Sigmoid colon (tissue), 7 donors: ENCODE results near the gene GPR155. TPM values are rescaled to one million over a fixed set of nuclear protein-coding genes. Genes with fewer than 3 reads are reported as not detected.

Experiments
- DNase-seq: peaks from one replicate; pipeline ENCODE4 v3.0.0-alpha.2; 2019
- H3K27ac ChIP-seq, 4 donors: fragments of 200-600 bp; sonication (generic); one replicate each; pipeline ENCODE4 v1.5.1; 2016 to 2019; ENCODE audit warnings: mild to moderate bottlenecking in 1 of 4
- H3K27me3 ChIP-seq, 3 donors: fragments of 200-600 bp; sonication (generic); one replicate each; pipeline ENCODE4 v1.5.1; 2019; ENCODE audit warnings: mild to moderate bottlenecking in 1 of 3
- H3K36me3 ChIP-seq, 4 donors: fragments of 200-600 bp; sonication (generic); one replicate each; pipeline ENCODE4 v1.5.1; 2016 to 2019
- H3K4me1 ChIP-seq, 4 donors: fragments of 200-600 bp; sonication (generic); one replicate each; pipeline ENCODE4 v1.5.1; 2017 to 2019
- H3K4me3 ChIP-seq, 4 donors: fragments of 200-600 bp; sonication (generic); one replicate each; pipeline ENCODE4 v1.5.1; 2017 to 2019; ENCODE audit warnings: mild to moderate bottlenecking in 2 of 4, moderate library complexity in 1 of 4
- H3K9me3 ChIP-seq, 4 donors: fragments of 200-600 bp in 3 of 4; sonication (generic) in 3 of 4; one replicate each; pipeline versions ENCODE4 v1.5.1 to v1.6.1; 2013 to 2019
- EP300 ChIP-seq, 4 donors: sonication (generic); formaldehyde crosslinking; IDR thresholded peaks; one replicate each; pipeline ENCODE4 v1.6.1; 2017; ENCODE audit warnings: antibody characterized with exemption in 4 of 4
- POLR2A ChIP-seq, 2 donors: fragments of 450-650 bp; IDR thresholded peaks; one replicate each; pipeline ENCODE4 v1.6.1; 2016; ENCODE audit warnings: antibody characterized with exemption in 2 of 2, mild to moderate bottlenecking in 2 of 2, moderate library complexity in 2 of 2
- POLR2AphosphoS5 ChIP-seq, 4 donors: sonication (generic); formaldehyde crosslinking; IDR thresholded peaks; one replicate each; pipeline ENCODE4 v1.6.1; 2017; ENCODE audit warnings: antibody characterized with exemption in 4 of 4
- WGBS, 2 donors: extraction: QIAGEN DNeasy Blood & Tissue Kit; methylation state at CpG; one replicate each; pipeline ENCODE4 v1.1.7; 2013; 5-methylcytosine and 5-hydroxymethylcytosine counted together
- intact Hi-C: fragments of 100-400 bp; cut with DNase I; formaldehyde crosslinking; loops from one replicate; pipeline ENCODE4 v1.15.1; 2023
- polyA plus RNA-seq, 3 donors: library from polyadenylated mRNA; stranded (reverse); fragments of 200-250 nt; gene quantifications; one replicate each; pipeline ENCODE4 v1.2.3, GENCODE V29; 2013
- total RNA-seq, 4 donors: library from RNA; depleted of rRNA; stranded (reverse); fragments of >200 nt; gene quantifications; one replicate each; pipeline ENCODE4 v1.1.0, GENCODE V29; 2016
- TF ChIP-seq, protein P1 (sequence below), 4 experiments: fragments of 450-650 bp in 3 of 4; fragments of 200-600 bp in 1 of 4; IDR thresholded peaks; one replicate each; pipeline ENCODE4 v1.5.1; 2016 to 2019; ENCODE audit warnings: antibody characterized with exemption in 4 of 4, mild to moderate bottlenecking in 3 of 4, moderate library complexity in 2 of 4
- donor health status: healthy with polysubstance abuse.
- donor health status: Bipolar disorder and iron deficiency.
- donor health status: healthy.

Gene GPR155
- total and polyA plus RNA-seq, 7 donors = under 0.01 to 28.9 (median 19.1) TPM

DNA sequence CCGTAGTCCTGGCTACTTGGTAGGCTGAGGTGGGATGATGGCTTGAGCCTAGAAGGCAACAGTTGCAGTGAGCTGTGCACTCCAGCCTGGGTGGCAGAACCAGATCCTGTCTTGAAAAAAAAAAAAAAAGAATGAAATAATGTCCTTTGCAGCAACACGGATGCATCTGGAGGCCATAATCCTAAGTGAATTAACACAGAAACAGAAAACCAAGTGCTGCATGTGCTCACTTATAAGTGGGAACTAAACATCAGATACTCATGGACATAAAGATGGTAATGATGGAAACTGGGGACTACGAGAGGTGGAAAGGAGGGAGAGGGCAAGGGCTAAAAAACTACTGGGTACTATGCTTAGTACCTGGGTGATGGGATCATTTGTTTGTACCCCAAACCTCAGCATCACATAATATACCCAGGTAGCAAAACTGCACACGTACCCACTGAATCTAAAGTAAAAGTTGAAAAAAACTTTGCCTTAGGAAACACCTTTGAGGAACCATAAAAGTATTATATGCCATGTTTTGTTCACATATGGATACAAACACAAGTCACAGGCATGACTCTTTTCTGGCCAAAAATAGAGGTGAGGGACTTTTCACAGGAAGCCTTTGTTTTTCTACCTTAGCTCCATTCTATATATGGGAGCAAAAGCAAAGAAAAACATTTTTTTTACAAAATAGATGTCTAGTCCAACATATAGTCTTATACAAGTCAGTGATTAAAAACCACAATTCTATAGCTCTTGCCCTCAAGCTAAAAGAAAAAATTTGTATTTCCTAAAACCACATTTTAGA, 36.6 kb downstream of the GPR155 start:
- Histone ChIP-seq H3K36me3 (peaks cover 0 to 64% (median 17%) of the 10 kb centered on the region in 4 donors), H3K4me1 (peaks cover 0 to 4% (median 0%) of the 10 kb centered on the region in 4 donors), H3K27me3 (no peaks in the 10 kb centered on the region), H3K27ac (no peak overlapping the region), H3K9me3 (no peaks in the 10 kb centered on the region), H3K4me3 (no peak overlapping the region)
- no peak for DNase-seq
- intact Hi-C loops = no loop called here
- TF ChIP-seq EP300 (IDR thresholded peaks at IDR 0.05) (no peak), POLR2A (IDR thresholded peaks at IDR 0.05) (no peak), POLR2AphosphoS5 (IDR thresholded peaks at IDR 0.05) (no peak)
- TF ChIP-seq, protein P1, sequence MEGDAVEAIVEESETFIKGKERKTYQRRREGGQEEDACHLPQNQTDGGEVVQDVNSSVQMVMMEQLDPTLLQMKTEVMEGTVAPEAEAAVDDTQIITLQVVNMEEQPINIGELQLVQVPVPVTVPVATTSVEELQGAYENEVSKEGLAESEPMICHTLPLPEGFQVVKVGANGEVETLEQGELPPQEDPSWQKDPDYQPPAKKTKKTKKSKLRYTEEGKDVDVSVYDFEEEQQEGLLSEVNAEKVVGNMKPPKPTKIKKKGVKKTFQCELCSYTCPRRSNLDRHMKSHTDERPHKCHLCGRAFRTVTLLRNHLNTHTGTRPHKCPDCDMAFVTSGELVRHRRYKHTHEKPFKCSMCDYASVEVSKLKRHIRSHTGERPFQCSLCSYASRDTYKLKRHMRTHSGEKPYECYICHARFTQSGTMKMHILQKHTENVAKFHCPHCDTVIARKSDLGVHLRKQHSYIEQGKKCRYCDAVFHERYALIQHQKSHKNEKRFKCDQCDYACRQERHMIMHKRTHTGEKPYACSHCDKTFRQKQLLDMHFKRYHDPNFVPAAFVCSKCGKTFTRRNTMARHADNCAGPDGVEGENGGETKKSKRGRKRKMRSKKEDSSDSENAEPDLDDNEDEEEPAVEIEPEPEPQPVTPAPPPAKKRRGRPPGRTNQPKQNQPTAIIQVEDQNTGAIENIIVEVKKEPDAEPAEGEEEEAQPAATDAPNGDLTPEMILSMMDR (IDR thresholded peaks at IDR 0.05) = no peak
- WGBS, 2 donors = 88 to 90% methylated on average over 4 of the region's 4 CpGs

DNA sequence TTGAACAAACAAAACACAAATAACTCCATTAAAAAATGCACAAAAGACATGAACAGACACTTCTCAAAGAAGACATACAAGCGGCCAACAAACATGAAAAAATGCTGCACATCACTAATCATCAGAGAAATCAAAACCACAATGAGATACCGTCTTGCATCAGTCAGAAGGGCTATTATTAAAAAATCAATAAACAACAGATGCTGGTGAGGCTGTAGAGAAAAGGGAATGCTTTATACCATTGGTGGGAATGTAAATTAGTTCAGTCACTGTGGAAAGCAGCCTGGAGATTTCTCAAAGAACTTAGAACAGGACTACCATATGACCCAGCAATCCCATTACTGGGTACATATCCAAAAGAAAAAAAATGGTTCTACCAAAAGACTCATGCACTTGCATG, 37.8 kb downstream of the GPR155 start:
- TF ChIP-seq, protein P1 (IDR thresholded peaks at IDR 0.05) = no peak
- no peak for TF ChIP-seq POLR2AphosphoS5 (IDR thresholded peaks at IDR 0.05)
- TF ChIP-seq EP300 (IDR thresholded peaks at IDR 0.05) = no peak
- TF ChIP-seq POLR2A (IDR thresholded peaks at IDR 0.05) = no peak
- peaks cover 0 to 6% (median 3%) of the 10 kb centered on the region in 4 donors for H3K4me1 ChIP-seq
- WGBS, 2 donors = 90 to 96% methylated on average over 2 of the region's 2 CpGs
- H3K27ac ChIP-seq = no peak overlapping the region
- no peaks in the 10 kb centered on the region for H3K27me3 ChIP-seq
- peaks cover 0 to 61% (median 17%) of the 10 kb centered on the region in 4 donors for H3K36me3 ChIP-seq
- no peak overlapping the region for H3K4me3 ChIP-seq
- intact Hi-C loops = no loop called here
- no peak for DNase-seq
- no peaks in the 10 kb centered on the region for H3K9me3 ChIP-seq

- H3K9me3 ChIP-seq = no peaks in the 10 kb centered on the region
- H3K27me3 ChIP-seq = no peaks in the 10 kb centered on the region
- no peak for DNase-seq
- H3K4me3 ChIP-seq = no peak overlapping the region
- H3K27ac ChIP-seq = no peak overlapping the region
- WGBS, 2 donors = 92 to 94% methylated on average over 4 of the region's 4 CpGs
- TF ChIP-seq EP300 (IDR thresholded peaks at IDR 0.05) = no peak
- TF ChIP-seq POLR2AphosphoS5 (IDR thresholded peaks at IDR 0.05) = no peak
- TF ChIP-seq, protein P1 (IDR thresholded peaks at IDR 0.05) = no peak
- no peak for TF ChIP-seq POLR2A (IDR thresholded peaks at IDR 0.05)
- peaks cover 0 to 17% (median 10%) of the 10 kb centered on the region in 4 donors for H3K4me1 ChIP-seq
- intact Hi-C loops = no loop called here
- H3K36me3 ChIP-seq = peaks cover 0 to 54% (median 11%) of the 10 kb centered on the region in 4 donors
These were observed 40.3 kb downstream of the GPR155 start for GRCh38 chr2:174446531-174446930.

DNA sequence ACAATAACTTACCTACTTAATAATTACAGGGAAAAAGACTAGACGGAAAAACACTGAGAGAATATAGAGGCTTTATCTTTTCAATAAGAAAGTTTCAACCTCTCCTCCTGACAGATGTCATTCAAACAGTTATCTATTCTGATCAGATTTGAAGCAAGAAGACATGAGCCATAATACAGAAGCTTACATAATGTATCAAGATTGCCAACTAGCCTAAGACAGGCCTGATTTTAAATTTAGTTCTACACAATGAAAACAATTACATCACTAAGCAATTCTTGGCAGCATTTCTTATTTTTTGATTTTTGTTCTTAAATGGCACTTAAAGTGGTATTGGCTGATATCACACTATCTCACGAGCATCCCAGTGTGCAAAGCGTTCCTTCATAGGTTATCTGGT, 41.6 kb downstream of the GPR155 start:
- H3K27ac ChIP-seq = no peak overlapping the region
- no peaks in the 10 kb centered on the region for H3K9me3 ChIP-seq
- H3K4me1 ChIP-seq = peaks cover 0 to 17% (median 10%) of the 10 kb centered on the region in 4 donors
- H3K4me3 ChIP-seq = no peak overlapping the region
- 87 to 96% methylated on average over 3 of the region's 3 CpGs for WGBS, 2 donors
- intact Hi-C loops = no loop called here
- H3K27me3 ChIP-seq = no peaks in the 10 kb centered on the region
- peaks cover 0 to 51% (median 11%) of the 10 kb centered on the region in 4 donors for H3K36me3 ChIP-seq
- DNase-seq = no peak
- TF ChIP-seq POLR2AphosphoS5 (IDR thresholded peaks at IDR 0.05) = no peak
- no peak for TF ChIP-seq POLR2A (IDR thresholded peaks at IDR 0.05)
- no peak for TF ChIP-seq EP300 (IDR thresholded peaks at IDR 0.05)
- TF ChIP-seq, protein P1 (IDR thresholded peaks at IDR 0.05) = no peak
